ENCODE results near the gene ANGPTL4.

The ANGPTL4 gene

DNA sequence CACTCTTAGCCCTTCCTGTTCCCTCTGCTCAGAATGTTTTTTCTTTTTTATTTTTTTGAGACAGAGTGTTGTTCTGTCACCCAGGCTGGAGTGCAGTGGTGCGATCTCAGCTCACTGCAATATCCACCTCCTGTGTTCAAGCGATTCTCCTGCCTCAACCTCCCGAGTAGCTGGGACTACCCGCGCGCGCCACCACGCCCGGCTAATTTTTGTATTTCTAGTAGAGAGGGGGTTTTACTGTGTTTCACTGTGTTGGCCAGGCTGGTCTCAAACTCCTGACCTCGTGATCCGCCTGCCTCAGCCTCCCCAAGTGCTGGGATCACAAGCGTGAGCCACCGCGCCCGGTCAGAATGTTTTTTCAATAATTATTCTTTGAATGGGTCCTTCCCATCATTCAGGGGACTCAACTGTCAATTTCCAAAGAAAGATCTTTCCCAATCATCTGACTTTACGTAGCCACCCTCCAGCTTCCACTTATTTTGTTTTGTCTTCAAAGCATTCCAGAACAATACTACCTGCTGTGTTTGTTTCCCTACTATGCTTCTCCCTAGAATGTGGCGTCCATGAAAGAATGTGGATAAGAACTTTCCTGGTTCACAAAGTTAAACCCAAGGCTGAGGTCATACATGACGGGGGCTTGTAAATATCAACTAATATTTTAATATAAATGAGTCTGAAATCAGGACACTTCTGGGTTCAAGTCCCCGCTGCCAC is 44.0 kb upstream of the ANGPTL4 start:
- Histone ChIP-seq H3K4me3 (ENCODE audit: low read length) (peak overlapping the region; percentile 92), H3K9me2 (replicated peaks; ENCODE audit: control insufficient read depth, low read length) (no peaks in the 10 kb centered on the region), H4K20me1 (ENCODE audit: control insufficient read depth, insufficient read depth, low read depth, low read length) (peaks cover 23% of the 10 kb centered on the region), H3F3A (ENCODE audit: control insufficient read depth, insufficient read depth) (peaks cover 38% of the 10 kb centered on the region), H3K9me3 (ENCODE audit: control insufficient read depth, insufficient read depth, low read length) (no peaks in the 10 kb centered on the region), H3K4me1 (ENCODE audit: control insufficient read depth, low read length) (peaks cover 66% of the 10 kb centered on the region), H3K27ac (ENCODE audit: low read depth, low read length) (peak overlapping the region; percentile 46; the same call in 1 of the 2 replicates), H3K79me2 (ENCODE audit: control insufficient read depth, low read length) (peaks cover 68% of the 10 kb centered on the region), H3K36me3 (ENCODE audit: control insufficient read depth, low read length) (peaks cover 69% of the 10 kb centered on the region), H3K27me3 (ENCODE audit: control insufficient read depth, low read length) (no peaks in the 10 kb centered on the region), H3K4me2 (ENCODE audit: low read length) (peak overlapping the region; percentile 84)
- no peak for TF ChIP-seq EZH2phosphoT487 (IDR thresholded peaks at IDR 0.05; ENCODE audit: borderline replicate concordance, low read length)
- TF ChIP-seq, protein P1, sequence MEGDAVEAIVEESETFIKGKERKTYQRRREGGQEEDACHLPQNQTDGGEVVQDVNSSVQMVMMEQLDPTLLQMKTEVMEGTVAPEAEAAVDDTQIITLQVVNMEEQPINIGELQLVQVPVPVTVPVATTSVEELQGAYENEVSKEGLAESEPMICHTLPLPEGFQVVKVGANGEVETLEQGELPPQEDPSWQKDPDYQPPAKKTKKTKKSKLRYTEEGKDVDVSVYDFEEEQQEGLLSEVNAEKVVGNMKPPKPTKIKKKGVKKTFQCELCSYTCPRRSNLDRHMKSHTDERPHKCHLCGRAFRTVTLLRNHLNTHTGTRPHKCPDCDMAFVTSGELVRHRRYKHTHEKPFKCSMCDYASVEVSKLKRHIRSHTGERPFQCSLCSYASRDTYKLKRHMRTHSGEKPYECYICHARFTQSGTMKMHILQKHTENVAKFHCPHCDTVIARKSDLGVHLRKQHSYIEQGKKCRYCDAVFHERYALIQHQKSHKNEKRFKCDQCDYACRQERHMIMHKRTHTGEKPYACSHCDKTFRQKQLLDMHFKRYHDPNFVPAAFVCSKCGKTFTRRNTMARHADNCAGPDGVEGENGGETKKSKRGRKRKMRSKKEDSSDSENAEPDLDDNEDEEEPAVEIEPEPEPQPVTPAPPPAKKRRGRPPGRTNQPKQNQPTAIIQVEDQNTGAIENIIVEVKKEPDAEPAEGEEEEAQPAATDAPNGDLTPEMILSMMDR (IDR thresholded peaks at IDR 0.05; ENCODE audit: low read depth, low read length, poor library complexity, severe bottlenecking), result no peak

DNA sequence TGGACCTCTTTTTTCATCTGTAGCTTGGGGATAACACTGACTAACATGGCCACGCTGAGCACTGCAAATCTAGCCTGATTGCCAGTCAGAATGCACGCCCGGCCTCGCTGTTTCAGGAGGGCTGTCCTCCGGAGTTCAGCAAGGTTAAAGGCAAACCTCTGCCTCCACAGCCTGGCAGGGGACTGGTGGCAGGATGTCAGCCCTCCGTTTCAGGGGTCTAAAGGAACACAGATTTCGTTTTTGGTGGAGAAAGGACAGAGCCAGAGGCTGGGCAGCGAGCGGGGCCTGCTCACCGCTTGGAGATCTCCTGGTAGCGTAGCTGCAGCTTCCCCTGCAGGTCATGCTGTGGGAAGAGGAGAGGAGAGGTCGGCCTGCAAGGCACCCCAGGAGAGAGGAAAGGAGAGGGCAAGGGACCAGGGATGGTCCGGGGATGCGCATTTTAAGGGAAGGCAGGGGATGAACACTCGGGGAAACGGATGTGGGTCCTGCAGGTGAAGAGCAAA is 43.3 kb upstream of the ANGPTL4 start:
- Histone ChIP-seq H3K9me2 (replicated peaks; ENCODE audit: control insufficient read depth, low read length) (no peaks in the 10 kb centered on the region), H3K36me3 (ENCODE audit: control insufficient read depth, low read length) (peaks cover 63% of the 10 kb centered on the region), H4K20me1 (ENCODE audit: control insufficient read depth, insufficient read depth, low read depth, low read length) (peaks cover 23% of the 10 kb centered on the region), H3K27me3 (ENCODE audit: control insufficient read depth, low read length) (no peaks in the 10 kb centered on the region), H3K79me2 (ENCODE audit: control insufficient read depth, low read length) (peaks cover 68% of the 10 kb centered on the region), H3K4me2 (ENCODE audit: low read length) (peak overlapping the region; percentile 84), H3K27ac (ENCODE audit: low read depth, low read length) (peak overlapping the region; percentile 46), H3K4me3 (ENCODE audit: low read length) (peak overlapping the region; percentile 92), H3K9me3 (ENCODE audit: control insufficient read depth, insufficient read depth, low read length) (no peaks in the 10 kb centered on the region), H3F3A (ENCODE audit: control insufficient read depth, insufficient read depth) (peaks cover 42% of the 10 kb centered on the region), H3K4me1 (ENCODE audit: control insufficient read depth, low read length) (peaks cover 73% of the 10 kb centered on the region)
- TF ChIP-seq, protein P1 (IDR thresholded peaks at IDR 0.05; ENCODE audit: low read depth, low read length, poor library complexity, severe bottlenecking), result no peak
- TF ChIP-seq EZH2phosphoT487 (IDR thresholded peaks at IDR 0.05; ENCODE audit: borderline replicate concordance, low read length), result no peak

DNA sequence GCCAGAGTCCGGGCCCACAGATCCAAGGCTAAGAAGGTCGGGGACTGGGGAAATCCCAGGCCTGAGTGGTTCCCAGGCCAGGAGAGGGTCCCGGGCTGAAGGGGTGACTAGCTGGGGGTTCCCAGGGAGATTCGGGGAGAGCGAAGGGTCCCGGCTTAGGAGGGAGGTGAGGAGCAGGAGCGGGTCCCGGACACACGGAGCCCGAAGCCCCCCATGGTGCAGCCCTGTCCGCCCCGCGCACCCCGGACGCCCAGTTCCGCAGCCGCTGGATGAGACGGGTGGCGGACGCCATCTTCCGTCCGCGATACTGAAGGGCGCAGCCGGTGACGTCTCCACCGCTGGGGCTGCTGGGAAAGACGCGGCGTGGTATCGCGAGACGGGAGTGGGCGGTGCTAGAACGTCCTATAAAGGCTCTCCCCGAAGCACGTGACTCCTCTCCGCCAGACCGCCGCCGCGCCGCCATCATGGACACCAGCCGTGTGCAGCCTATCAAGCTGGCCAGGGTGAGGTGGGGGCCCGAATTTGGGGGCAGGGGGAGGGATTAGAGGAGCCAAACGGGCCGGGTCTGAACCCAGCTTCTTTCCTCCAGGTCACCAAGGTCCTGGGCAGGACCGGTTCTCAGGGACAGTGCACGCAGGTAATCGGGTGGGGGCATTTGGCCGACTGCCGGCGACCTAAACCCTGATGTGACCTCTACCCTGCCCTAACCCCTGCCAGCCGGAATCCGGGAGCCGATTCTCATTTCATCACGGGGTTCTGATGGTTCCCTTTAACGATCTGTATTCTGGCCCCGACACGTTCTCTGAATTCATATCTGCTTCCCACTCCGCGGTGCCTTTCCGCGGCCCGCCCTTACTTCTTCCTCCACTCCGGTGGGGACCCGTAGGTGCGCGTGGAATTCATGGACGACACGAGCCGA is 42.6 kb upstream of the ANGPTL4 start, which contains the start of the genes NDUFA7 and RPS28:
NDUFA7 (minus strand) TSS at position 309 of the 919 bp plus-strand sequence; CDS start at position 292, 17 bp downstream.
RPS28 (plus strand) TSS at position 430 of the 919 bp plus-strand sequence; CDS start at position 465, 35 bp downstream.
- H3K4me3 ChIP-seq (ENCODE audit: low read length), result peak within 1 kb of the TSS; percentile 92
- peaks cover 66% of the 10 kb centered on the region for H3K79me2 ChIP-seq (ENCODE audit: control insufficient read depth, low read length)

More for the DNA sequence above, 42.6 kb upstream of the ANGPTL4 start, which contains the start of the genes NDUFA7 and RPS28:
- H3K4me2 ChIP-seq (ENCODE audit: low read length), result peak within 1 kb of the TSS; percentile 84
- H3K9me3 ChIP-seq (ENCODE audit: control insufficient read depth, insufficient read depth, low read length), result no peaks in the 10 kb centered on the region
- TF ChIP-seq, protein P1 (IDR thresholded peaks at IDR 0.05; ENCODE audit: low read depth, low read length, poor library complexity, severe bottlenecking), result peak; percentile 23
- TF ChIP-seq EZH2phosphoT487 (IDR thresholded peaks at IDR 0.05; ENCODE audit: borderline replicate concordance, low read length), result no peak
- peaks cover 57% of the 10 kb centered on the region for H3K36me3 ChIP-seq (ENCODE audit: control insufficient read depth, low read length)
- no peaks in the 10 kb centered on the region for H3K9me2 ChIP-seq (replicated peaks; ENCODE audit: control insufficient read depth, low read length)
- H3F3A ChIP-seq (ENCODE audit: control insufficient read depth, insufficient read depth), result peaks cover 42% of the 10 kb centered on the region
- H3K27me3 ChIP-seq (ENCODE audit: control insufficient read depth, low read length), result no peaks in the 10 kb centered on the region
- peak within 1 kb of the TSS; percentile 67 for H3K27ac ChIP-seq (ENCODE audit: low read depth, low read length)
- H4K20me1 ChIP-seq (ENCODE audit: control insufficient read depth, insufficient read depth, low read depth, low read length), result peaks cover 23% of the 10 kb centered on the region
- H3K4me1 ChIP-seq (ENCODE audit: control insufficient read depth, low read length), result peaks cover 73% of the 10 kb centered on the region

Measured in DOHH2 (cell line).